GM10266 (cell line): ENCODE data around the gene AATK.
A peak's percentile ranks its signal among the peaks of the same experiment; 100 is the strongest.

ENCODE experiments used
- DNase-seq: peaks from one replicate; pipeline ENCODE4 v3.0.0; 2012; ENCODE audit errors: extremely low spot score
- TF ChIP-seq, protein P1 (sequence below): IDR thresholded peaks from 2 replicates; pipeline ENCODE4 v1.5.1; 2012; ENCODE audit warnings: mild to moderate bottlenecking, low read depth; ENCODE audit not compliant: control insufficient read depth, insufficient read depth; ENCODE audit errors: missing control alignments

Gene AATK

DNA sequence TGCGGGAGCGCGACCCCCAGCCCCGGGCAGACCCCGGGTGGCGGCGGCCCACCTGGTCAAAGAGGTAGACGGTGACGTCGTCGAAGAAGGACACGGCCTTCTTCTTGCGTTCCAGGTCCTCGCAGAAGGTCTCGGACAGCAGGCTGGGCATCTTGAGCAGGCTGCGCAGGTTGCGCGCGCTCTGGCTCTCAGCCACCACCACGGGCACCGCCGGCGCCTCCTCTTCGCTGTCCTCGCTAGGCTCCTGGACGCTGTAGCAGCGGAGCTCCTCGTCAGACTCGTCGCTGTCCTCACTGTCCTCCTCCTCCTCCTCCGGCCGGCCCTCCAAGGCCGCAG lies 45.9 kb downstream of the AATK start:
- DNase-seq: no peak
- TF ChIP-seq, protein P1, sequence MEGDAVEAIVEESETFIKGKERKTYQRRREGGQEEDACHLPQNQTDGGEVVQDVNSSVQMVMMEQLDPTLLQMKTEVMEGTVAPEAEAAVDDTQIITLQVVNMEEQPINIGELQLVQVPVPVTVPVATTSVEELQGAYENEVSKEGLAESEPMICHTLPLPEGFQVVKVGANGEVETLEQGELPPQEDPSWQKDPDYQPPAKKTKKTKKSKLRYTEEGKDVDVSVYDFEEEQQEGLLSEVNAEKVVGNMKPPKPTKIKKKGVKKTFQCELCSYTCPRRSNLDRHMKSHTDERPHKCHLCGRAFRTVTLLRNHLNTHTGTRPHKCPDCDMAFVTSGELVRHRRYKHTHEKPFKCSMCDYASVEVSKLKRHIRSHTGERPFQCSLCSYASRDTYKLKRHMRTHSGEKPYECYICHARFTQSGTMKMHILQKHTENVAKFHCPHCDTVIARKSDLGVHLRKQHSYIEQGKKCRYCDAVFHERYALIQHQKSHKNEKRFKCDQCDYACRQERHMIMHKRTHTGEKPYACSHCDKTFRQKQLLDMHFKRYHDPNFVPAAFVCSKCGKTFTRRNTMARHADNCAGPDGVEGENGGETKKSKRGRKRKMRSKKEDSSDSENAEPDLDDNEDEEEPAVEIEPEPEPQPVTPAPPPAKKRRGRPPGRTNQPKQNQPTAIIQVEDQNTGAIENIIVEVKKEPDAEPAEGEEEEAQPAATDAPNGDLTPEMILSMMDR: no peak

DNA sequence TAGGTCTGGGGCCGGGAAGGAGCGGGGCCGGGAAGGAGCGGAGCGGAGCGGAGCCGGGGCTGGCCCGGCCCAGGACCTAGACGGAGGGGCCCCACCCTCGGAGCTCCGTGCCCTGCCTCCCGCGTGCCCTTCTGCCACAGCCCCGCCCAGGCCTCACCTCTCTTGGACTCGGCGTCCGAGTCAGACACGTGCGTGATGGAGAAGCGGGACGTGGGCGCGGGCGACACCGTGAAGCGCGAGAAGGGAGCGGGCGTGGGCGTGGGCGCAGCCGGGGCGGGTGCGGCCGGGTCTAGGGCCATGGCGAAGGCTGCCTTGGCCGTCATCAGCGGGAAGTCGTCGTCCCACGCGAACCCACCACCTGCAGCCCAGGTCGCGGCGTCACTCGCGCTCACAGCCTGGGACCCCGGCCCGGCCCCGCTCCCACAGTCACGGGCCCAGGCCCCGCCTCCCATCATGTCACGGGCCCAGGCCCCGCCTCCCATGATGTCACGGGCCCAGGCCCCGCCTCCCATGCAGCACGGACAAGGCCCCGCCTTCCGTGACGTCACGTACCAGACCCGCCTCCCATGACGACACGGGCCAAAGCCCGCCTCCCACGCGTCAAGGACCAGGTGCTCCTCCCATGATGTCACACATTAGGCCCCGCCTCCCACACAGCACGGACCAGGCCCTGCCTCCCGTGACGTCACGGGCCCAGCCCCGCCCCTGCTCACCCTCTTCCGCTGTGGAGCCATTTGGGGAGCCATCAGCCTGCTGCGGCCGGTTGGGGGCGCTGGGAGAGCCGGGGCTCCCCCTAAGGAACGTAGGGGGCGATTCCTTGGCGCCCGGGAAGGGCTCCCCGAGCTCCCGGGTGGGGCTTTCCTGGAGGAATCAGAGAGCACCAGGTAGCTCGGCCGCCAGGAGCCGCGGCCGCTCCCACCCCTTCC lies 46.5 kb downstream of the AATK start:
- TF ChIP-seq, protein P1: no peak
- peak; percentile 85 for DNase-seq

DNA sequence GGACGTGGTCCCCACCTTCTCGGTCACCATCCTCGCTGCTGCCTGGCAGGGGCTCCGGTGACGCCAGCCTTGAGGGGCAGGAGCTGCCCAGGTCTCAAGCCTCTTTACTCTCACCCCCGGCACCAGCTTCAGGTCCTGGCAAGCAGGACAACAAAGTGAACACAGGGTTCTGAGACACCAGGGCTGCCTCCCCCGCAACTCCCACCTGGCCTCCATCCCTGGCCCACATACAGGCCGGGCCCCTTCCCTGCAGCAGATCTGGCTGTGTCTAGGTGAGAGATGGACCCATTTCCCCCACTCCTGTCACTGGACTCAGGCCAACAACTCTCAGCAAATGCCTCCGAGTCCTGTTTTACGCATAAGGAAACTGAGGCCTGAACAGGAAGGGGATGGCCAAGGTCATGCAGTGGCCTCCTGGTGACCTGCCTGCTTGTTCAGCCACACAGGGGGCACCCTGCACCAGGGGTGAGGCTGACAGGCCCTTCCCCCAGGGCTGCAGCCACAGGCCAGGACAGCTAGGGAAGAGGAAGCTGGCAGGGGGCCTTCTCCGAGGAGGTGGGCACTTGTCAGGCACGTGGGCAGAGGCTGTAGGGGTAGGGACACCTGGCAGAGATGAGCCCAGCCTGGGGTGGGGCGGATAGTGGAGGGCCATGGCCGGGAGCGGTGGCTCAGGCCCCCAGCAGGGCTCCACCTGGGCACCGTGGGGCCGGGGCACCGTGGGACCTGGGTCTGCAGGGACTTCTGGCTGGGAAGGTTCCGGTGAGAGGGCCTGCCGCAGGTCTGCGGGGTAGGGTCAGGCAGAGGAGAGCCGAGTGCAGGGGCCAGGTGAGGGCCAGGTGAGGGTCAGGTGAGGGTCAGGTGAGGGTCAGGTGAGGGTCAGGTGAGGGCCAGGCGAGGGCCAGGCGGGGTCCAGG lies 47.5 kb downstream of the AATK start:
- TF ChIP-seq, protein P1: no peak
- no peak for DNase-seq

DNA sequence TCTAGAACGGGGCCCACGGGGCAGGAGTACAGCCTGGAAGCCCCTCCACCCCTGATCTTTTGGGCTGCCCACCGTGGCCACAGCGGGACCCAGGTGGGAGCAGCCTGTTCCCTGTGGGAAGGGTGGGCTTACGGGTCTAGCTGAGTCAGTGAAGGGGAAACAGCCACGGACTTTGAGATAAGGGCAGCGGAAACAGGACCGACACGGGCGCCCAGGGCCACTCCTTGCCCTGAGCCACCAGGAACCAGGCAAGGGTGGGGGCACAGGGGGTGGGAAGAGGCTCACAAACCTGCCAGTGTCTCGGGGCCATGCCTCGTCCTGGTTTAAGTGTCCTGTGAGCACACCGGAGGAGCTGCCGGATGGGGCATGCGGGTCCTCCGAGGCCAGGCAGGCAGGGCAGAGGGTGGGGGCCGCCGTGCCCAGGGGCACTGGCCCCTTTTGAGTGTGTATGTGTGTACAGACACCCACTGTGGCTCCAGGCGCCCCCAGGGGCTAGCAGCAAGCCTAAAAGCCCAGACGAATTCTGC lies 48.3 kb downstream of the AATK start:
- TF ChIP-seq, protein P1: no peak
- DNase-seq: no peak

DNA sequence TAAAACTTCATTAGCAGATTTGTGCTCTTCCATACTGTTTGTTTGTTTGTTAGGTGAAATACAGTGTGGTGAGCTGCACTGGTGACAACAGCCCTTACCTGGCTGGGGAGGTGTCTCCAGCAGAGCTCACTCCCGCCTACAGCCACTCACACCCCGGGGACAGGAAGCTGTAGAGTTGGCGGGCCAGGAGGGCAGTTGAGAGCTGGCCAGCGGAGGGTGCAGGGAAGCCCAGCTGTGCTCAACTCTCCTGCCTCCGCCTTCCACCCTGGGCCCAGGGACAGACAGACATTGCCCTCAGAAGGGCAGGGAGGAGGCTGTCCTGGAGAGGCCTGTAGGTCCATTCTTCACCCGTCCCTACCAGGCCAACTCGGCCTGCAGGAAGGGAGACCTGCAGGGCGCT lies 49.3 kb downstream of the AATK start:
- DNase-seq: no peak
- TF ChIP-seq, protein P1: no peak

DNA sequence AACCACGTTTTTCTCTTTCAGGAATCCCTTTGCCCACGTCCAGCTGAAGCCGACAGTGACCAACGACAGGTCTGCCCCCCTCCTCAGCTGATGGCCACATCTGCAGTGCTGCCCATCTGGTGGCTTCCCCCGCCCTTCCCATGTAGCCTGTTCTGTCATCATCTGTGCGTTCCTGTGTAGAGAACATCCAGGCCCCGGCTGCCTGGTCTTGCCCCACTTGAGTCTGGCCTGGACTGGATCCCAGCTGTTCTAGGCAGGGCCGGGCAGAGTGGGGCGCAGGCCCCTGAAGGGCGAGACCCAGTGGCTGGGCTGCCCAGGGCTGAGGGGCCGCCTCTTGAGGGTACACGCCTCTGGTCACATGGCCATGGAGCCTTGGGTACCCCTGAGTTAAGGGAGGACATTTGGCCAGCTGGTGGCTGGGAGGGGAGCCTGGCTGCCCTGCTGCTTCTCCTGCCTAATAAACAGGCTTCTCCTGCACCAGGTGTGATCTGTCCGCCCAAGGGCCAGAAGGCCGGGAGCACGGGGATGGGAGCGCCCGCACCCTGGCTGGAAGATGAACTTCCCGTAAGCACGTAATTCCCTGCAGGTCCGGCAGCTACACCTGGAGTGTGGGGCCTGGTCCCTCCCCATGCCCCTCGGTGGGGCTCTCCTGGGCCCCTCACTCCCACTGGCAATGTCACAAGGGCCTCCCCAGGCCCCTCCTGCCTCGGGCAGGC lies 50.1 kb downstream of the AATK start:
- DNase-seq: no peak

More for the DNA sequence above, 50.1 kb downstream of the AATK start:
- TF ChIP-seq, protein P1: no peak
